Activated CD8-positive, alpha-beta T cell treated with anti-CD3 and anti-CD28 coated beads for 36 hours (primary cell): ENCODE data around the gene CFAP99. TPM values are rescaled to one million over a fixed set of nuclear protein-coding genes. Genes with fewer than 3 reads are reported as not detected.
A peak's percentile ranks its signal among the peaks of the same experiment; 100 is the strongest.

Experiments used
- ATAC-seq: fragments of 200-7000 bp; cut with Tn5 transposase; one replicate; pipeline ENCODE4 v1.10.0; 2021; ENCODE audit warnings: mild to moderate bottlenecking, moderate library complexity
- CTCF ChIA-PET: fragments of 350-600 bp; sonication (Branson Sonifier 250); formaldehyde crosslinking; loops from one replicate; lab custom pipeline; 2021; ENCODE audit warnings: antibody characterized with exemption; lab: Charles Lee
- POLR2A ChIA-PET: fragments of 350-600 bp; sonication (Branson Sonifier 250); formaldehyde crosslinking; loops from one replicate; lab custom pipeline; 2021; ENCODE audit warnings: antibody characterized with exemption; lab: Charles Lee
- DNase-seq: peaks from one replicate; pipeline ENCODE4 v3.0.0-alpha.2; 2020
- H3K27ac Mint-ChIP-seq: one replicate; pipeline ENCODE4 v1.8.0; 2021; ENCODE audit warnings: mild to moderate bottlenecking, mixed read lengths
- H3K27me3 Mint-ChIP-seq: one replicate; pipeline ENCODE4 v1.8.0; 2021; ENCODE audit warnings: mixed read lengths
- H3K36me3 Mint-ChIP-seq: one replicate; pipeline ENCODE4 v1.8.0; 2021; ENCODE audit warnings: low read depth, mixed read lengths
- H3K4me1 Mint-ChIP-seq: one replicate; pipeline ENCODE4 v1.8.0; 2021; ENCODE audit warnings: low read depth, mixed read lengths
- H3K4me3 Mint-ChIP-seq: one replicate; pipeline ENCODE4 v1.8.0; 2021; ENCODE audit warnings: mild to moderate bottlenecking, moderate library complexity, mixed read lengths
- H3K9me3 Mint-ChIP-seq: one replicate; pipeline ENCODE4 v1.8.0; 2021; ENCODE audit warnings: mixed read lengths
- intact Hi-C: fragments of 100-400 bp; cut with micrococcal nuclease; formaldehyde crosslinking; loops from one replicate; pipeline ENCODE4 v1.10.0; 2022
- total RNA-seq, 2 experiments: library from RNA; stranded (reverse); gene quantifications; one replicate each; pipeline ENCODE4 v1.2.3, GENCODE V29; 2021
- TF ChIP-seq, protein P1 (sequence below): fragments of 200-600 bp; IDR thresholded peaks from one replicate; pipeline ENCODE4 v1.8.0; 2022; ENCODE audit warnings: antibody characterized with exemption, mild to moderate bottlenecking

CFAP99 gene
- total RNA-seq, result not detected

DNA sequence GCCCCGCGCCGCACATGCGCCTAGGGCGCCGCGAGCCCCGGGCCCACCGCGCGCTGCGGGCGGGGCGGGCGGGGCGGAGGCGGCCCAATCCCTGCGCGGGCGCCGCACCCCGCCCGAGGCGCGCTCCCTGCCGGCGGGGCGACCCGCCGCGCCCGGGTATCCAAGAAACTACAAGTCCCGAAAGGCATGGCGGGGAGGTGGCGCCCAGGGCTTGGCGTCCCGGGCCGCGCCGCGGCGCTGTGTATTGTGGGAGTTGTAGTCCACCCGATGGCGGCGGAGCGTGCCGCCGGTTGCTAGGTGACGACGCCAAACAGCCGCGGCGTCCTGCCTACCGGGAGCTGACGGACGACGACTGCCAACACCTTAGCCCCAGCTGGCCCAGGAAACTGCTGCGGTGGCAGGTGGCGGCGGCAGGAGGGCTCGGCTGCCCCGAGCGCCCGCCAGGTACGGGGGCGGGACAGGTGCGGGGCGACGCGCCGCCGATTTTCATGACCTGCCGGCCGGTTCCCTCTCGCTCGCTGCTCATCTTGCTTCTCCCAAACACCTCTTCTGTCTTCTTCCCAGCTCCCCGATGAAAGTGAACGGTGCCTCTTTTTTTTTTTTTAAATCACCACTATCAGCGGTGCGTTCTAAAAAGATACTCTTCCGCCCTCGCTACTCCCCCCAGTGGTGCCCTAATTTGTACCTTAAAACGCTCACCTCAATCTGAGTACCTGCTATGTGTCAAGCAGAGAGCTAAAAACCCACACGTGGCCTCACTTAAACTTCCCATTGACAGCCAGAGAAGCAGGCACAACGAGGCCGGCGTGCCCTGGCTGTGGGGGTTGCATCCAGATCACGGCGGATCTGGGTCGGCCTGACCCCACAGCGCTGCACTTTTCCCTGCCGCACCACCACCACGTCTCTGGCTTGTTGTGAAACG lies at the start of gene CFAP99:
TSS of gene CFAP99 (plus strand) at position 306 of the 922 bp plus-strand sequence.
- peak within 1 kb of the TSS; percentile 60 for H3K27ac Mint-ChIP-seq
- ATAC-seq (peak; percentile 93), DNase-seq (peak; percentile 98)
- peak within 1 kb of the TSS; percentile 76 for H3K4me3 Mint-ChIP-seq
- ChIA-PET POLR2A (interaction anchor here (1.0 to 1.1 kb wide), 2 partner anchors 18 to 56 kb away, joined by 3 read pairs; no protein-coding TSS in a partner anchor), CTCF (interaction anchor here (0.7 to 1.7 kb wide), 7 partner anchors 9 to 180 kb away, joined by 3 to 7 read pairs (median 4); partner anchors contain the start of genes HAUS3 and POLN)
- H3K36me3 Mint-ChIP-seq, result no peaks in the 10 kb centered on the region
- H3K4me1 Mint-ChIP-seq, result peaks cover 34% of the 10 kb centered on the region
- intact Hi-C loops, result no loop called here
- peaks cover 46% of the 10 kb centered on the region for H3K27me3 Mint-ChIP-seq
- TF ChIP-seq, protein P1, sequence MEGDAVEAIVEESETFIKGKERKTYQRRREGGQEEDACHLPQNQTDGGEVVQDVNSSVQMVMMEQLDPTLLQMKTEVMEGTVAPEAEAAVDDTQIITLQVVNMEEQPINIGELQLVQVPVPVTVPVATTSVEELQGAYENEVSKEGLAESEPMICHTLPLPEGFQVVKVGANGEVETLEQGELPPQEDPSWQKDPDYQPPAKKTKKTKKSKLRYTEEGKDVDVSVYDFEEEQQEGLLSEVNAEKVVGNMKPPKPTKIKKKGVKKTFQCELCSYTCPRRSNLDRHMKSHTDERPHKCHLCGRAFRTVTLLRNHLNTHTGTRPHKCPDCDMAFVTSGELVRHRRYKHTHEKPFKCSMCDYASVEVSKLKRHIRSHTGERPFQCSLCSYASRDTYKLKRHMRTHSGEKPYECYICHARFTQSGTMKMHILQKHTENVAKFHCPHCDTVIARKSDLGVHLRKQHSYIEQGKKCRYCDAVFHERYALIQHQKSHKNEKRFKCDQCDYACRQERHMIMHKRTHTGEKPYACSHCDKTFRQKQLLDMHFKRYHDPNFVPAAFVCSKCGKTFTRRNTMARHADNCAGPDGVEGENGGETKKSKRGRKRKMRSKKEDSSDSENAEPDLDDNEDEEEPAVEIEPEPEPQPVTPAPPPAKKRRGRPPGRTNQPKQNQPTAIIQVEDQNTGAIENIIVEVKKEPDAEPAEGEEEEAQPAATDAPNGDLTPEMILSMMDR, result no peak
- H3K9me3 Mint-ChIP-seq, result no peaks in the 10 kb centered on the region

GRCh38 chr4:2370597-2371320 lies 48.0 kb upstream of the CFAP99 start:
- Mint-ChIP-seq H3K9me3 (peaks cover 7% of the 10 kb centered on the region), H3K36me3 (no peaks in the 10 kb centered on the region), H3K4me1 (no peaks in the 10 kb centered on the region), H3K27me3 (no peaks in the 10 kb centered on the region), H3K27ac (no peak overlapping the region), H3K4me3 (no peak overlapping the region)
- TF ChIP-seq, protein P1, result no peak
- ATAC-seq (no peak), DNase-seq (no peak)
- intact Hi-C loops, result no loop called here
- ChIA-PET CTCF (no interaction called here), POLR2A (no interaction called here)

GRCh38 chr4:2371765-2372487 lies 46.8 kb upstream of the CFAP99 start:
- no peaks in the 10 kb centered on the region for H3K36me3 Mint-ChIP-seq
- H3K4me1 Mint-ChIP-seq, result no peaks in the 10 kb centered on the region
- TF ChIP-seq, protein P1, result no peak
- no peaks in the 10 kb centered on the region for H3K27me3 Mint-ChIP-seq
- ChIA-PET POLR2A (no interaction called here), CTCF (no interaction called here)
- no peak overlapping the region for H3K4me3 Mint-ChIP-seq
- peaks cover 7% of the 10 kb centered on the region for H3K9me3 Mint-ChIP-seq
- DNase-seq (no peak), ATAC-seq (no peak)
- no peak overlapping the region for H3K27ac Mint-ChIP-seq
- intact Hi-C loops, result no loop called here

GRCh38 chr4:2372488-2373030 lies 46.2 kb upstream of the CFAP99 start:
- Mint-ChIP-seq H3K9me3 (peaks cover 7% of the 10 kb centered on the region), H3K36me3 (no peaks in the 10 kb centered on the region), H3K27ac (no peak overlapping the region), H3K4me3 (no peak overlapping the region), H3K27me3 (no peaks in the 10 kb centered on the region), H3K4me1 (no peaks in the 10 kb centered on the region)
- ChIA-PET CTCF (no interaction called here), POLR2A (no interaction called here)
- intact Hi-C loops, result no loop called here
- ATAC-seq, result no peak
- TF ChIP-seq, protein P1, result no peak
- no peak for DNase-seq
